Keratinocyte (primary cell): ENCODE measurements around the gene NUP98. TPM values are rescaled to one million over a fixed set of nuclear protein-coding genes. Genes with fewer than 3 reads are reported as not detected.
"Not testable (repeated sequence)": the region's sequence is repeated elsewhere in the genome, so short reads cannot be mapped to it uniquely, and the experiment has no call there.

ENCODE experiments used
- DNase-seq: peaks from one replicate; pipeline ENCODE4 v3.0.0-alpha.2; 2011; ENCODE audit warnings: low read depth, missing footprints, low spot score
- FAIRE-seq: peaks from 2 replicates; lab custom pipeline; 2011; peaks lifted over from hg19 to GRCh38; lab: Jason Lieb, UNC
- H2AFZ ChIP-seq: 2 replicates; pipeline ENCODE4 v1.6.0; 2012; ENCODE audit warnings: low read length, control low read depth, inconsistent platforms; ENCODE audit not compliant: control insufficient read depth
- H3K27ac ChIP-seq: 2 replicates; pipeline ENCODE4 v1.5.1; 2011; ENCODE audit warnings: low read length; ENCODE audit not compliant: control insufficient read depth, insufficient read depth
- H3K27me3 ChIP-seq: 3 replicates; pipeline ENCODE4 v1.6.0; 2011; ENCODE audit warnings: low read length; ENCODE audit not compliant: control insufficient read depth, insufficient read depth; ENCODE audit errors: extremely low read depth
- H3K36me3 ChIP-seq, 2 experiments: 2 replicates in 1 of 2; 3 replicates in 1 of 2; pipeline ENCODE4 v1.5.1; 2011; ENCODE audit warnings: low read length in 2 of 2, mild to moderate bottlenecking in 1 of 2; ENCODE audit not compliant: control insufficient read depth in 2 of 2, insufficient read depth in 2 of 2; ENCODE audit errors: extremely low read depth in 1 of 2
- H3K4me1 ChIP-seq: 3 replicates; pipeline ENCODE4 v1.5.1; 2011; ENCODE audit warnings: low read length; ENCODE audit not compliant: control insufficient read depth, insufficient read depth; ENCODE audit errors: extremely low read depth
- H3K4me2 ChIP-seq: 3 replicates; pipeline ENCODE4 v1.6.0; 2011; ENCODE audit warnings: low read depth, low read length; ENCODE audit not compliant: control insufficient read depth, insufficient read depth; ENCODE audit errors: extremely low read depth
- H3K4me3 ChIP-seq, 3 experiments: fragments of 200-600 bp in 1 of 3; sonication (generic) in 1 of 3; 2 replicates in 2 of 3; 3 replicates in 1 of 3; pipeline ENCODE4 v1.5.1; 2011 to 2016; ENCODE audit warnings: low read length in 3 of 3, mild to moderate bottlenecking in 3 of 3, control low read depth in 2 of 3, inconsistent platforms in 1 of 3, low read depth in 1 of 3, mixed read lengths in 1 of 3, mixed run types in 1 of 3, moderate library complexity in 1 of 3; ENCODE audit not compliant: control insufficient read depth in 2 of 3, insufficient read depth in 2 of 3; ENCODE audit errors: extremely low read depth in 1 of 3
- H3K79me2 ChIP-seq: 2 replicates; pipeline ENCODE4 v1.6.0; 2012; ENCODE audit warnings: low read length; ENCODE audit not compliant: control insufficient read depth, insufficient read depth
- H3K9ac ChIP-seq: 3 replicates; pipeline ENCODE4 v1.6.0; 2011; ENCODE audit warnings: low read length; ENCODE audit not compliant: control insufficient read depth, insufficient read depth; ENCODE audit errors: extremely low read depth
- H3K9me1 ChIP-seq: 3 replicates; pipeline ENCODE4 v1.6.0; 2011; ENCODE audit warnings: low read length; ENCODE audit not compliant: control insufficient read depth, insufficient read depth; ENCODE audit errors: extremely low read depth
- H3K9me3 ChIP-seq: 2 replicates; pipeline ENCODE4 v1.5.1; 2012; ENCODE audit warnings: low read depth, low read length; ENCODE audit not compliant: control insufficient read depth
- H4K20me1 ChIP-seq: 3 replicates; pipeline ENCODE4 v1.6.0; 2011; ENCODE audit warnings: low read length; ENCODE audit not compliant: control insufficient read depth, insufficient read depth; ENCODE audit errors: extremely low read depth
- CTCF ChIP-seq, 3 experiments: IDR thresholded peaks in 1 of 3; conservative IDR thresholded peaks in 1 of 3; optimal IDR thresholded peaks in 1 of 3; 2 replicates in 2 of 3; 3 replicates in 1 of 3; pipeline versions ENCODE3 to v1.5.1; 2011; ENCODE audit warnings: low read length in 3 of 3, mild to moderate bottlenecking in 3 of 3, moderate library complexity in 2 of 3, control low read depth in 1 of 3, inconsistent platforms in 1 of 3; ENCODE audit not compliant: insufficient read depth in 2 of 3; ENCODE audit errors: extremely low read depth in 1 of 3
- dilution Hi-C: fragments of 300-500 bp; cut with MboI; formaldehyde crosslinking; loops from one replicate; pipeline ENCODE4 v1.7.0; 2020; ENCODE audit warnings: low sequenced_read_pairs; ENCODE audit not compliant: extremely low pct_ligation_motif_present
- polyA plus RNA-seq, 5 experiments: library from polyadenylated mRNA; depleted of rRNA in 3 of 5; stranded (reverse) in 3 of 5; stranded (forward) in 1 of 5; unstranded in 1 of 5; fragments of >200 nt; gene quantifications; 1 replicate in 1 of 5; 2 replicates in 3 of 5; 3 replicates in 1 of 5; pipeline versions ENCODE4 v1.2.1 to v1.2.3, GENCODE V29; 2011 to 2012; ENCODE audit warnings: missing spikeins in 2 of 5, low read depth in 1 of 5, low replicate concordance in 1 of 5

The NUP98 gene
- polyA plus RNA-seq, 1 donor (not counting 4 experiments of a cell fraction or from before 2014, with no cell fraction given) = 66.9 TPM

GRCh38 chr11:3649374-3649773 lies 148.0 kb downstream of the NUP98 start:
- H4K20me1 ChIP-seq, H3K9me1 ChIP-seq, DNase-seq, H3K4me1 ChIP-seq, H3K9me3 ChIP-seq, H3K4me3 ChIP-seq, dilution Hi-C loops, H3K79me2 ChIP-seq, H3K9ac ChIP-seq, H2AFZ ChIP-seq, H3K4me2 ChIP-seq, FAIRE-seq, H3K36me3 ChIP-seq, H3K27me3 ChIP-seq, H3K27ac ChIP-seq: not testable (repeated sequence)

GRCh38 chr11:3648843-3649242 lies 148.5 kb downstream of the NUP98 start:
- dilution Hi-C loops, FAIRE-seq: not testable (repeated sequence)

GRCh38 chr11:3645552-3645951 lies 151.8 kb downstream of the NUP98 start:
- DNase-seq (no peak), FAIRE-seq (no peak)
- H3K4me3 ChIP-seq = no peak overlapping the region
- no peaks in the 10 kb centered on the region for H3K9me3 ChIP-seq
- no peaks in the 10 kb centered on the region for H4K20me1 ChIP-seq
- no peak overlapping the region for H3K27ac ChIP-seq
- no peak for TF ChIP-seq CTCF (optimal IDR thresholded peaks at IDR 0.05 in 1 of 3, IDR thresholded peaks at IDR 0.05 in 1 of 3, conservative IDR thresholded peaks at IDR 0.05 in 1 of 3; ENCODE audit: extremely low read depth in 1 of 3, insufficient read depth in 2 of 3, low read length in 3 of 3)
- H3K79me2 ChIP-seq = no peaks in the 10 kb centered on the region
- no peak overlapping the region for H3K4me2 ChIP-seq
- dilution Hi-C loops = no loop called here
- H3K27me3 ChIP-seq = peaks cover 12% of the 10 kb centered on the region
- H2AFZ ChIP-seq = no peak overlapping the region
- no peaks in the 10 kb centered on the region for H3K9me1 ChIP-seq
- no peak overlapping the region for H3K9ac ChIP-seq
- no peaks in the 10 kb centered on the region for H3K36me3 ChIP-seq
- H3K4me1 ChIP-seq = peaks cover 3% of the 10 kb centered on the region

More at GRCh38 chr11:3648843-3649242, 148.5 kb downstream of the NUP98 start:
- H3K4me3 ChIP-seq, H3K9me1 ChIP-seq, H3K9ac ChIP-seq, H3K36me3 ChIP-seq, H3K4me2 ChIP-seq, DNase-seq, H3K9me3 ChIP-seq, H3K27ac ChIP-seq, H3K79me2 ChIP-seq, H4K20me1 ChIP-seq, H3K4me1 ChIP-seq, H3K27me3 ChIP-seq, H2AFZ ChIP-seq: not testable (repeated sequence)
